Mesenchymal stem cell (in vitro differentiated cells and primary cell): ENCODE measurements around the gene PLEKHG4B.

Source experiments
- DNase-seq: peaks from one replicate; pipeline ENCODE4 v3.0.0-alpha.2; 2013
- H2AFZ ChIP-seq: one replicate; pipeline ENCODE4 v1.6.1; 2013; ENCODE audit warnings: low read depth, mild to moderate bottlenecking, control low read depth, inconsistent platforms, low read length, moderate library complexity
- H2AK5ac ChIP-seq: 2 replicates; pipeline ENCODE4 v1.6.1; 2013; ENCODE audit warnings: low read length, moderate library complexity, mild to moderate bottlenecking, inconsistent platforms; ENCODE audit not compliant: severe bottlenecking
- H2BK120ac ChIP-seq: one replicate; pipeline ENCODE4 v1.6.1; 2013; ENCODE audit warnings: low read depth, mild to moderate bottlenecking, inconsistent platforms, low read length, moderate library complexity
- H2BK12ac ChIP-seq, 2 experiments: one replicate each; pipeline ENCODE4 v1.6.1; 2013; ENCODE audit warnings: inconsistent platforms in 2 of 2, low read length in 2 of 2, mild to moderate bottlenecking in 2 of 2, moderate library complexity in 2 of 2, control low read depth in 1 of 2
- H2BK15ac ChIP-seq: one replicate; pipeline ENCODE4 v1.6.1; 2013; ENCODE audit warnings: mild to moderate bottlenecking, low read depth, inconsistent platforms; ENCODE audit not compliant: poor library complexity, severe bottlenecking
- H2BK5ac ChIP-seq: 2 replicates; pipeline ENCODE4 v1.6.1; 2013; ENCODE audit warnings: low read depth, mild to moderate bottlenecking, low read length, control low read depth, inconsistent platforms; ENCODE audit not compliant: poor library complexity, severe bottlenecking
- H3K14ac ChIP-seq, 2 experiments: one replicate each; pipeline ENCODE4 v1.6.1; 2013; ENCODE audit warnings: inconsistent platforms in 2 of 2, low read length in 2 of 2, control low read depth in 1 of 2, mild to moderate bottlenecking in 1 of 2, moderate library complexity in 1 of 2
- H3K18ac ChIP-seq, 2 experiments: one replicate each; pipeline ENCODE4 v1.6.1; 2013; ENCODE audit warnings: inconsistent platforms in 2 of 2, low read length in 2 of 2, control low read depth in 1 of 2, low read depth in 1 of 2, mild to moderate bottlenecking in 1 of 2
- H3K23ac ChIP-seq, 2 experiments: one replicate each; pipeline ENCODE4 v1.6.1; 2013; ENCODE audit warnings: inconsistent platforms in 2 of 2, low read length in 2 of 2, mild to moderate bottlenecking in 2 of 2, moderate library complexity in 2 of 2, control low read depth in 1 of 2
- H3K27ac ChIP-seq: 2 replicates; pipeline ENCODE4 v1.5.1; 2013; ENCODE audit warnings: mild to moderate bottlenecking, moderate library complexity, low read length, control low read depth, inconsistent platforms; ENCODE audit not compliant: poor library complexity, severe bottlenecking
- H3K27me3 ChIP-seq, 2 experiments: 2 replicates each; pipeline versions ENCODE4 v1.6.1 to v1.7.0; 2013; ENCODE audit warnings: low read length in 2 of 2, mild to moderate bottlenecking in 2 of 2, moderate library complexity in 2 of 2, control low read depth in 1 of 2, inconsistent platforms in 1 of 2; ENCODE audit not compliant: control insufficient read depth in 1 of 2, insufficient read depth in 1 of 2
- H3K36me3 ChIP-seq, 2 experiments: 2 replicates each; pipeline versions ENCODE4 v1.6.1 to v1.7.0; 2013; ENCODE audit warnings: low read length in 2 of 2, control low read depth in 1 of 2, inconsistent platforms in 1 of 2, low read depth in 1 of 2, mild to moderate bottlenecking in 1 of 2; ENCODE audit not compliant: insufficient read depth in 2 of 2, control insufficient read depth in 1 of 2
- H3K4ac ChIP-seq, 2 experiments: one replicate each; pipeline ENCODE4 v1.6.1; 2013; ENCODE audit warnings: inconsistent platforms in 2 of 2, low read length in 2 of 2, mild to moderate bottlenecking in 2 of 2, moderate library complexity in 2 of 2, control low read depth in 1 of 2, low read depth in 1 of 2
- H3K4me1 ChIP-seq: 2 replicates; pipeline ENCODE4 v1.6.1; 2013; ENCODE audit warnings: low read depth, low read length, control low read depth; ENCODE audit not compliant: control insufficient read depth, insufficient read depth
- H3K4me2 ChIP-seq: 2 replicates; pipeline ENCODE4 v1.6.1; 2013; ENCODE audit warnings: low read length, mild to moderate bottlenecking, inconsistent platforms; ENCODE audit not compliant: poor library complexity, severe bottlenecking
- H3K4me3 ChIP-seq, 2 experiments: 2 replicates each; pipeline versions ENCODE4 v1.5.1 to v1.7.0; 2013; ENCODE audit warnings: low read length in 2 of 2, mild to moderate bottlenecking in 2 of 2, control low read depth in 1 of 2, low read depth in 1 of 2; ENCODE audit not compliant: insufficient read depth in 1 of 2
- H3K79me1 ChIP-seq: replicated peaks from 2 replicates; pipeline ENCODE4 v1.6.1; 2013; ENCODE audit warnings: mild to moderate bottlenecking, control low read depth, low read length, inconsistent platforms; ENCODE audit not compliant: poor library complexity, severe bottlenecking
- H3K9ac ChIP-seq: 2 replicates; pipeline ENCODE4 v1.7.0; 2013; ENCODE audit warnings: mild to moderate bottlenecking, low read length, moderate library complexity
- H3K9me3 ChIP-seq: 2 replicates; pipeline ENCODE4 v1.7.0; 2013; ENCODE audit warnings: mild to moderate bottlenecking, low read length; ENCODE audit not compliant: control insufficient read depth
- H4K8ac ChIP-seq: one replicate; pipeline ENCODE4 v1.6.1; 2013; ENCODE audit warnings: inconsistent platforms, mild to moderate bottlenecking, low read length, moderate library complexity
- H4K91ac ChIP-seq: one replicate; pipeline ENCODE4 v1.6.1; 2013; ENCODE audit warnings: mild to moderate bottlenecking, low read length, inconsistent platforms
- WGBS: methylation state at CpG from one replicate; pipeline ENCODE4 v1.1.7; 2013; ENCODE audit warnings: mixed read lengths; 5-methylcytosine and 5-hydroxymethylcytosine counted together

The PLEKHG4B gene

DNA sequence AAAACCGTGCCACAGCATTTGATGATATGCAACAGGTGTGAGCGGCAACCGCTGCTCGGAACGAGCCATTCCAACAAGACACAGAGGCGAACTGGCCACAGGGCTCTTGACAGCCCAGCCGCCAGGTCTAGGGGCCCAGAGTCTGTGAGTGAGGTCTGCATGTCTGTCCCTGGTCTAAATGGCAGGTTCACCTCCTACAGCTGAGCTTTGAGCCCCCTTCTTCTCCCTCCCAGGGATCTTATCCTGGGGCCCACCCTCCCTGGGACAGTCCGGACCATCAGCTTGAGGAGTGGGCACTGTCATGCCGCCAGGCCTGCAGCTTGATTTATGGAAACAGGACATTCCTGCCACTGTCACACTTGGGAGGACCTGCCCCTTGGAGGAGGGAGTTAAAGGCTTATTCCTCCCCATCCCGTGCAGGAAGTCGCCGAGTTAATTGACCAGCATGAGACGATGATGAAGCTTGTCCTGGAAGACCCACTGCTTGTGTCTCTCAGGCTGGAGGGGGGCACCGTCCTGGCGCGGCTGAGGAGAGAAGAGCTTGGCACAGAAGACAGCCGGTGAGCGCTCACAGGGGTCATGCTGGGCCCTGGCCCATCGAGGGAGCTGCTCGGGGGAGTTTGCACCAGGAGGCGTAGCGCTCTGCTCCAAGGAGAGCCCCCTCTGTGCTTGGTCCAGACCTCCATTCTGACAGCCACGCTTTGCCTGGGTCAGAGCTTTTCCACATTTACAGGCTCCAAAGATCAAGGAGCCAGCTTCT is 63.9 kb downstream of the PLEKHG4B start:
- Histone ChIP-seq H2BK12ac (no peak overlapping the region), H3K4me2 (no peak overlapping the region), H3K4me1 (peaks cover 30% of the 10 kb centered on the region), H3K23ac (no peak overlapping the region), H2BK120ac (no peak overlapping the region), H4K8ac (no peak overlapping the region), H3K27me3 (peaks cover 0 to 63% of the 10 kb centered on the region in 2 experiments), H3K18ac (no peak overlapping the region), H3K9ac (no peak overlapping the region), H2BK5ac (no peak overlapping the region), H2AK5ac (no peak overlapping the region), H3K4ac (no peak overlapping the region), H3K9me3 (no peaks in the 10 kb centered on the region), H3K79me1 (no peaks in the 10 kb centered on the region), H3K14ac (no peak overlapping the region), H2BK15ac (no peak overlapping the region), H3K4me3 (no peak overlapping the region), H3K36me3 (no peaks in the 10 kb centered on the region), H3K27ac (no peak overlapping the region), H2AFZ (no peak overlapping the region), H4K91ac (no peak overlapping the region)
- no peak for DNase-seq
- 88% methylated on average over 23 of the region's 23 CpGs for WGBS

DNA sequence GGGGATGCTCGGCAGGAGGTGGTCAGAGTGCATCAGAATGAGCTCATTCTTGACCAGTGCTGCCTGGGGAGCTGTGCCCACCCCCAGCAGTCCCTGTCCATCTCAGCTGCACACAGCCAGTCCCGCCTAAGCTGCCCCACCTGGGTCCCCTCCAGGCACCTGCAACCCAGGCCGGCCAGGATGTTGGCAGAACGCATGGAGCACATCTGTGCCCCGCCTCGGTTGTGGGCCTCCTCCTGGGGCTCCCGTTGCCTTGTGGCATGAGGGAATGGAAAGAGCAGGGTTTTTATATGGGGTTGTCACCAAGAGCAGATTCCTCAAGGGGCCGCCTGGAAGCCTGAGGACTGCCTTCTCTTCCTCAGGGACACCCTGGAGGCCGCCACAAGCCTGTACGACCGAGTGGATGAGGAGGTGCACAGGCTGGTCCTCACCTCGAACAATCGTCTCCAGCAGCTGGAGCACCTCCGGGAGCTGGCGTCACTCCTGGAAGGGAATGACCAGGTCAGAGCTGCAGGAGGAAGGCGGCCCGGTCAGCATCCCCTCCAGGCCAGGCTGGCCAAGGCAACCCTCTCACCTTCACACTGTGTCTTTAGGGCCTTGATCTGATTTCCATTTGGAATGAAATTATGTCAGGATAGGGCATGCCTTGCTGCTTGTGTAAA is 64.6 kb downstream of the PLEKHG4B start:
- H3K9ac ChIP-seq = no peak overlapping the region
- no peak overlapping the region for H3K27ac ChIP-seq
- no peak overlapping the region for H3K4me2 ChIP-seq
- DNase-seq = no peak
- no peak overlapping the region for H2AFZ ChIP-seq
- no peak overlapping the region for H2AK5ac ChIP-seq
- H3K36me3 ChIP-seq = no peaks in the 10 kb centered on the region
- H3K4ac ChIP-seq = no peak overlapping the region
- H2BK12ac ChIP-seq = no peak overlapping the region
- H3K23ac ChIP-seq = no peak overlapping the region
- no peak overlapping the region for H3K14ac ChIP-seq
- H3K27me3 ChIP-seq = peaks cover 0 to 69% of the 10 kb centered on the region in 2 experiments
- H4K91ac ChIP-seq = no peak overlapping the region
- H3K4me1 ChIP-seq = peaks cover 31% of the 10 kb centered on the region
- 90% methylated on average over 17 of the region's 17 CpGs for WGBS
- no peak overlapping the region for H3K18ac ChIP-seq
- no peak overlapping the region for H2BK5ac ChIP-seq
- H3K4me3 ChIP-seq = no peak overlapping the region
- no peak overlapping the region for H4K8ac ChIP-seq
- H3K79me1 ChIP-seq = no peaks in the 10 kb centered on the region
- no peak overlapping the region for H2BK15ac ChIP-seq
- H2BK120ac ChIP-seq = no peak overlapping the region
- no peaks in the 10 kb centered on the region for H3K9me3 ChIP-seq

DNA sequence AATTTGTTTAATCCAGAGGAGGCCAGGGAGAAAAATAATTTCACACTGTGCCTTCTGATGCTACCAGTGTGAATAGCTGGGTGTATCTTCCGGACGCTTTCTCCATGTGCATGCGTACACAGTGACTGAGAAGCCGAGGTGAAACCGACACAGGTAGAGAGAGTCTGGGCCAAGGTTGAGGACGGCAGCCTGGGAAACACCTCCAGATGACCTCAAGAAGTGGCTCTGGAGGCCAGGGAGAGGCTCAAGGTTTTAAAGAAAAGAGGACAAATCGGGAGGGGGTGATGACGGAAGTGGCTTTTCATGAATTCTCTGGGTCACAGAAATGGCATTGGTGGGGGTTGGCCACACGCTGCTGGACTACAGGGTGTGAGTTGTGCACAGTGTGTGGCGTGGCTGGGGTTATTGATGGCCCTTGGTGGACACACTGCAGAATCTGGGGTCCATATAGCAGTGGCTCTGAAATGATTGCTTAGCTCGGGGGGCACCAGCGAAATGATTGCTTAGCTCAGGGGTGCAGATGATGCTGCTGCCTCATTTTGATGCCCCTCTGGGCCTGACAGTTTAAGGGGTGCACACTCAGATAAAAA is 65.3 kb downstream of the PLEKHG4B start:
- Histone ChIP-seq H2BK5ac (no peak overlapping the region), H3K36me3 (no peaks in the 10 kb centered on the region), H3K9me3 (no peaks in the 10 kb centered on the region), H2BK120ac (no peak overlapping the region), H3K18ac (no peak overlapping the region), H3K4me2 (no peak overlapping the region), H3K4me1 (peaks cover 31% of the 10 kb centered on the region), H3K23ac (no peak overlapping the region), H3K14ac (no peak overlapping the region), H4K91ac (no peak overlapping the region), H4K8ac (no peak overlapping the region), H3K4me3 (no peak overlapping the region), H2BK15ac (no peak overlapping the region), H3K27me3 (peaks cover 0 to 74% of the 10 kb centered on the region in 2 experiments), H2AK5ac (no peak overlapping the region), H2BK12ac (no peak overlapping the region), H3K4ac (no peak overlapping the region), H2AFZ (no peak overlapping the region), H3K79me1 (no peaks in the 10 kb centered on the region), H3K27ac (no peak overlapping the region), H3K9ac (no peak overlapping the region)
- no peak for DNase-seq
- WGBS = 93% methylated on average over 12 of the region's 12 CpGs

DNA sequence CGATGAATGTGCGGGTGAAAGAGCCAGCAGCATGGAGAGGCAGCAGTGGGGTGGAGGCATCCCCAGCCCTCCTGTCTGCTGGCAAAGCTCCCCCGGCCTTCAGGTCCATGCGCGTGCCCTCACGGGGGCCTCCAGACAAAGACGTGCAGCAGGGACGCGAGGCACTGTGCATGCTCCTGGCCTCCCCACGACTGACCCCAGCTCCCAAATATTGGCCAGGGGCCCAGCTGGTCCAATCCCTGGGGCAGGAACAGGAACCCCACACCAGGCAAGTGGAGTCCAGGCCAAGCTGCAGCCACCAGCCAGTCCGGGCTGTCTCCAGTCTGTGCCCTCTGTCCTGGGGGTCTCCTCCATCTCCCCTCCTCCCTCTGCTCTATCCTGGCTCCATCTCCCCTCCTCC is 65.8 kb downstream of the PLEKHG4B start:
- H3K27ac ChIP-seq = no peak overlapping the region
- DNase-seq = no peak
- H3K4me3 ChIP-seq = no peak overlapping the region
- no peak overlapping the region for H3K14ac ChIP-seq
- H2BK120ac ChIP-seq = no peak overlapping the region
- 94% methylated on average over 11 of the region's 11 CpGs for WGBS
- H3K9me3 ChIP-seq = no peaks in the 10 kb centered on the region
- no peaks in the 10 kb centered on the region for H3K79me1 ChIP-seq
- no peak overlapping the region for H3K18ac ChIP-seq
- H2BK5ac ChIP-seq = no peak overlapping the region
- H3K9ac ChIP-seq = no peak overlapping the region
- H3K4me1 ChIP-seq = peaks cover 31% of the 10 kb centered on the region
- H2BK15ac ChIP-seq = no peak overlapping the region
- no peak overlapping the region for H4K91ac ChIP-seq
- H2AK5ac ChIP-seq = no peak overlapping the region
- no peaks in the 10 kb centered on the region for H3K36me3 ChIP-seq
- peaks cover 0 to 76% of the 10 kb centered on the region in 2 experiments for H3K27me3 ChIP-seq
- H4K8ac ChIP-seq = no peak overlapping the region
- H3K4me2 ChIP-seq = no peak overlapping the region
- H3K23ac ChIP-seq = no peak overlapping the region
- no peak overlapping the region for H2BK12ac ChIP-seq
- no peak overlapping the region for H3K4ac ChIP-seq
- H2AFZ ChIP-seq = no peak overlapping the region
